Thyroid gland (tissue), 4 donors: ENCODE measurements around the gene TMEM272. TPM values are rescaled to one million over a fixed set of nuclear protein-coding genes. Genes with fewer than 3 reads are reported as not detected.

Experiments
- DNase-seq, 2 donors: peaks; one replicate each; pipeline ENCODE4 v3.0.0-alpha.2; 2019
- H3K27ac ChIP-seq, 3 donors: fragments of 200-600 bp; sonication (generic); 1 replicate in 2 of 3; 2 replicates in 1 of 3; pipeline ENCODE4 v1.5.1; 2016 to 2019; ENCODE audit warnings: mild to moderate bottlenecking in 1 of 3, moderate library complexity in 1 of 3
- H3K27me3 ChIP-seq: fragments of 200-600 bp; sonication (generic); one replicate; pipeline ENCODE4 v1.5.1; 2019
- H3K36me3 ChIP-seq, 2 donors: fragments of 200-600 bp; sonication (generic); one replicate each; pipeline ENCODE4 v1.5.1; 2016 to 2019
- H3K4me1 ChIP-seq, 2 donors: fragments of 200-600 bp; sonication (generic); one replicate each; pipeline ENCODE4 v1.5.1; 2017 to 2019
- H3K4me3 ChIP-seq, 3 donors: fragments of 200-600 bp; sonication (generic); replicated peaks in 1 of 3; 1 replicate in 2 of 3; 2 replicates in 1 of 3; pipeline ENCODE4 v1.5.1; 2016; ENCODE audit warnings: mild to moderate bottlenecking in 1 of 3
- H3K9me3 ChIP-seq: fragments of 200-600 bp; sonication (generic); one replicate; pipeline ENCODE4 v1.5.1; 2017
- POLR2A ChIP-seq, 2 donors: fragments of 450-650 bp; IDR thresholded peaks; one replicate each; pipeline ENCODE4 v1.6.1; 2017; ENCODE audit warnings: antibody characterized with exemption in 2 of 2, mild to moderate bottlenecking in 2 of 2, moderate library complexity in 1 of 2
- whole genome bisulfite sequencing, 2 donors: methylation state at CpG; one replicate each; pipeline ENCODE4 v1.1.5; 2017; 5-methylcytosine and 5-hydroxymethylcytosine counted together
- intact Hi-C: fragments of 100-400 bp; cut with DNase I; formaldehyde crosslinking; loops from one replicate; pipeline ENCODE4 v1.15.1; 2023
- total RNA-seq, 4 donors: library from RNA; depleted of rRNA; stranded (reverse); fragments of >200 nt; gene quantifications; one replicate each; pipeline ENCODE4 v1.2.3, GENCODE V29; 2016
- TF ChIP-seq, protein P1 (sequence below), 6 experiments: fragments of 200-600 bp in 3 of 6; fragments of 450-650 bp in 3 of 6; sonication (generic) in 3 of 6; IDR thresholded peaks; one replicate each; pipeline ENCODE4 v1.5.1; 2016 to 2019; ENCODE audit warnings: antibody characterized with exemption in 6 of 6, mild to moderate bottlenecking in 2 of 6, inconsistent platforms in 1 of 6, moderate library complexity in 1 of 6

The TMEM272 gene
- total RNA-seq, 4 donors from 2014 or later, result not detected

DNA sequence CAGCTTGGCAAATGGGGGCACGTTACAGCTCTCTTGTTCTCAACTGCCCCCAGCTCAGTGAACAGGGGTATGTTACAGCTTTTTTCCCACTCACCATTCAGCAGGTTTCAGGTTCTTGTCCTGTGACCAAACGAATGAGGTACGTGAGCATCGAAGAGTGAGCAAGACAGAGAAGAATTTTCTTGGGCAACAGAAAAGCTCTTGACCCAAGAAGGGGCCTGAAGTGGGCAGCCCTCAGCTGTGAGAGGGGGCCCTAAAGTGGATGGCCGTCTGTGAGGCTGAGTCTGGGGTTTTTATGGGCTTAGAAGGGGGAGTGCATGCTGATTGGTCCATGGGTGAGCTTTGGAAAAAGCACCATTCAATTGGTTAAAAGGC is 38.2 kb upstream of the TMEM272 start:
- Histone ChIP-seq H3K4me1 (no peaks in the 10 kb centered on the region), H3K27ac (no peak overlapping the region), H3K36me3 (no peaks in the 10 kb centered on the region), H3K4me3 (no peak overlapping the region), H3K27me3 (no peaks in the 10 kb centered on the region), H3K9me3 (no peaks in the 10 kb centered on the region)
- no peak for DNase-seq
- TF ChIP-seq POLR2A (IDR thresholded peaks at IDR 0.05), result no peak
- TF ChIP-seq, protein P1, sequence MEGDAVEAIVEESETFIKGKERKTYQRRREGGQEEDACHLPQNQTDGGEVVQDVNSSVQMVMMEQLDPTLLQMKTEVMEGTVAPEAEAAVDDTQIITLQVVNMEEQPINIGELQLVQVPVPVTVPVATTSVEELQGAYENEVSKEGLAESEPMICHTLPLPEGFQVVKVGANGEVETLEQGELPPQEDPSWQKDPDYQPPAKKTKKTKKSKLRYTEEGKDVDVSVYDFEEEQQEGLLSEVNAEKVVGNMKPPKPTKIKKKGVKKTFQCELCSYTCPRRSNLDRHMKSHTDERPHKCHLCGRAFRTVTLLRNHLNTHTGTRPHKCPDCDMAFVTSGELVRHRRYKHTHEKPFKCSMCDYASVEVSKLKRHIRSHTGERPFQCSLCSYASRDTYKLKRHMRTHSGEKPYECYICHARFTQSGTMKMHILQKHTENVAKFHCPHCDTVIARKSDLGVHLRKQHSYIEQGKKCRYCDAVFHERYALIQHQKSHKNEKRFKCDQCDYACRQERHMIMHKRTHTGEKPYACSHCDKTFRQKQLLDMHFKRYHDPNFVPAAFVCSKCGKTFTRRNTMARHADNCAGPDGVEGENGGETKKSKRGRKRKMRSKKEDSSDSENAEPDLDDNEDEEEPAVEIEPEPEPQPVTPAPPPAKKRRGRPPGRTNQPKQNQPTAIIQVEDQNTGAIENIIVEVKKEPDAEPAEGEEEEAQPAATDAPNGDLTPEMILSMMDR (IDR thresholded peaks at IDR 0.05), result no peak
- 65 to 69% methylated on average over 5 of the region's 5 CpGs for WGBS, 2 donors
- intact Hi-C loops, result no loop called here

DNA sequence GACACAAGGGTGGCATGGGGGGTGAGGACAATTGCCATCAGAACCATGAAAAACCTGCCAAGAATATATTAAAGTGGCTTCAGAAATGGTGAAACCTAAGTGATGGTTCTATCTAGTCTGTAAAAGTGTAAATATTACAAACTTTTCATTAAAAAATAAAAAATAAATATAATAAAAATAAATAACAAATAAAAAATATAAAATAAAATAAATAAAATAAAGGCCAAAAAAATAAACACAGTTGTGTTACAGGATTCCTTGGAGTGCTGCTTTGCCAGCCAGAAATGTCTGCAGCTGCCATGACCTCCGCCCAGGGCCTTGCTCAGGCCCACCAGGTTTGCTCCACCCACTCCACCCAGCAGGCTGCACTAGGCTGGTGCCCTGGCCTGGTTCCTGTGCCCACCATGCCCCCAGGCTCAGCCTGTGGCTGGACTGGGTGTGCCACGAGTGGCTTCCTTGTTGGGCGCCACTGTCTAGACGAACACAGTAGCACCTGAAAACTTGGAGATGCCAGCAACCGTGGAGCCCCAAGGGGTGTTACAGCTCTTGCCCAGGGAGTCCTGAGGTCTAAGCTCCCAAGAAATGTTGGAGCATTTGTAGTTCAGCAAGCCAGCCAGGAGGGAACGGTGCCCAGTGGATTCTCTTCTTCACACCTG is 37.7 kb upstream of the TMEM272 start:
- H3K27ac ChIP-seq, result no peak overlapping the region
- no peak overlapping the region for H3K4me3 ChIP-seq
- H3K27me3 ChIP-seq, result no peaks in the 10 kb centered on the region
- H3K9me3 ChIP-seq, result no peaks in the 10 kb centered on the region
- 99 to 100% methylated on average over 6 of the region's 6 CpGs for WGBS, 2 donors
- no peak for DNase-seq
- H3K36me3 ChIP-seq, result no peaks in the 10 kb centered on the region
- intact Hi-C loops, result no loop called here
- no peaks in the 10 kb centered on the region for H3K4me1 ChIP-seq
- TF ChIP-seq, protein P1 (IDR thresholded peaks at IDR 0.05), result no peak
- TF ChIP-seq POLR2A (IDR thresholded peaks at IDR 0.05), result no peak

DNA sequence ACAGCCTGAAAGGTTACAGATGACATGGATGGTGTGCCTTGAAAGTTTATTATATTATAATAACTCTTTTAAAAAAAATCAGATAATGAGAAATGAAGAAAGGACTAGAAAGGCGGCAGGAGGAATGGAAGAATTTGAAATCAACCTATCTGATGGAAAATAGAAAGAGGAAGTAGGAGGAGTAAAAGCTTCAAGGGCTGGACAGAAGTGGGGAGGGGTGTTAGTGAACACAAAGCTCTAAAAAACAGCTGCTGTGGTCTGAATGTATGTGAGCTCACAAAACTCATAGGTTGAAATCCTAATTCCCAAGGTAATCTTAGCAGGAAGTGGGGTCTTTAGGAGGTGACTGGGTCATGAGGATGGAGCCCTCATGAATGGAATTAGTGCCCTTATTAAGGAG is 36.3 kb upstream of the TMEM272 start:
- Histone ChIP-seq H3K4me1 (no peaks in the 10 kb centered on the region), H3K4me3 (no peak overlapping the region), H3K27me3 (no peaks in the 10 kb centered on the region), H3K36me3 (no peaks in the 10 kb centered on the region), H3K27ac (no peak overlapping the region), H3K9me3 (no peaks in the 10 kb centered on the region)
- TF ChIP-seq, protein P1 (IDR thresholded peaks at IDR 0.05), result no peak
- TF ChIP-seq POLR2A (IDR thresholded peaks at IDR 0.05), result no peak
- DNase-seq, result no peak
- WGBS, 2 donors, result 89 to 94% methylated on average over 1 of the region's 1 CpG
- intact Hi-C loops, result no loop called here

DNA sequence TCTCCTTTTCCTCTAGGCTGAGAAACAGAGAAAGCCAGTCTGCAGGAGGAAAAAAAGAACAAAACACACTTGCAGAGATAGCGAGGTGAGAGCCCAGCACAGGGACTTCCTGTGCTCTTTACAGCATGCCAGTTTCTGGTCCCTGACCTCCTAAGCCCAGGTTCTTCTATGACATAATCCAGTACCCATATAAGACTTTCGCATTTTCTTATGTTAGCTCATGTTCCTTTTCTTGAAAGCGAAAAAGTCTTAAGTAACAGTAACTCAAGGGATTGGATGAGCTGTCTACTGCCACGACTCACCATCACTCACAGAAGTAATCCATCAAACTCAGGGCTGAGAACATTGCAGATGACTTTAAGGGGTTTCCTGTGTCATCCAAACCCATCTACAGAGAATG is 34.2 kb upstream of the TMEM272 start:
- 87 to 92% methylated on average over 4 of the region's 4 CpGs for WGBS, 2 donors
- no peak for TF ChIP-seq POLR2A (IDR thresholded peaks at IDR 0.05)
- TF ChIP-seq, protein P1 (IDR thresholded peaks at IDR 0.05), result no peak
- intact Hi-C loops, result no loop called here
- no peak for DNase-seq
- Histone ChIP-seq H3K4me1 (no peaks in the 10 kb centered on the region), H3K4me3 (no peak overlapping the region), H3K9me3 (no peaks in the 10 kb centered on the region), H3K27ac (no peak overlapping the region), H3K27me3 (no peaks in the 10 kb centered on the region), H3K36me3 (no peaks in the 10 kb centered on the region)

DNA sequence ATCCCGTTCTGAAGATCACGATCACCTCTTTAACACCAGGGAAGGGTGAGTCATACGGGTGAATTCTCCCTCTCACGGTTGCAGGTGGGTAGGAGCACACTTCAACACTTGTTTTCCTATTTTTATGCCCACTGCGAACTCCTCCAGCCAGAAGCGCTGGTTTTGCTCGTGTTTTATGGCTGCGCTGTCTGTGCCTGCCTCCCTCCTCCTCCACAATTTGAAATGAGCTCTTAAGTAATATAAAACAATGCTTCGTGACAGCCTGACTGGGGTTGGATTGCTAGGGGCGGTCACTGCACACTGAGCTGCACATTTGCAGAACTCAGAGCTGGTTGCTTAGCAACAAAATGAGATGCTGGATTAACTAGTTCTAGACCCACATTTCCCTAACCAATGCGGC is 29.7 kb upstream of the TMEM272 start:
- no peaks in the 10 kb centered on the region for H3K27me3 ChIP-seq
- H3K9me3 ChIP-seq, result no peaks in the 10 kb centered on the region
- H3K27ac ChIP-seq, result no peak overlapping the region
- TF ChIP-seq, protein P1 (IDR thresholded peaks at IDR 0.05), result no peak
- no peak for TF ChIP-seq POLR2A (IDR thresholded peaks at IDR 0.05)
- DNase-seq, result no peak
- no peaks in the 10 kb centered on the region for H3K36me3 ChIP-seq
- no peak overlapping the region for H3K4me3 ChIP-seq
- intact Hi-C loops, result no loop called here
- no peaks in the 10 kb centered on the region for H3K4me1 ChIP-seq
- 72 to 81% methylated on average over 11 of the region's 11 CpGs for WGBS, 2 donors
